GM12874 (cell line): ENCODE data around the gene SULT2B1.

Experiments
- TF ChIP-seq, protein P1 (sequence below): IDR thresholded peaks from 2 replicates; pipeline ENCODE4 v1.5.1; 2011; ENCODE audit warnings: low read depth, mild to moderate bottlenecking, control low read depth, low read length, moderate library complexity; ENCODE audit not compliant: insufficient read depth

Gene SULT2B1

GRCh38 chr19:48516536-48516935 is 35.4 kb upstream of the SULT2B1 start:
- TF ChIP-seq, protein P1, sequence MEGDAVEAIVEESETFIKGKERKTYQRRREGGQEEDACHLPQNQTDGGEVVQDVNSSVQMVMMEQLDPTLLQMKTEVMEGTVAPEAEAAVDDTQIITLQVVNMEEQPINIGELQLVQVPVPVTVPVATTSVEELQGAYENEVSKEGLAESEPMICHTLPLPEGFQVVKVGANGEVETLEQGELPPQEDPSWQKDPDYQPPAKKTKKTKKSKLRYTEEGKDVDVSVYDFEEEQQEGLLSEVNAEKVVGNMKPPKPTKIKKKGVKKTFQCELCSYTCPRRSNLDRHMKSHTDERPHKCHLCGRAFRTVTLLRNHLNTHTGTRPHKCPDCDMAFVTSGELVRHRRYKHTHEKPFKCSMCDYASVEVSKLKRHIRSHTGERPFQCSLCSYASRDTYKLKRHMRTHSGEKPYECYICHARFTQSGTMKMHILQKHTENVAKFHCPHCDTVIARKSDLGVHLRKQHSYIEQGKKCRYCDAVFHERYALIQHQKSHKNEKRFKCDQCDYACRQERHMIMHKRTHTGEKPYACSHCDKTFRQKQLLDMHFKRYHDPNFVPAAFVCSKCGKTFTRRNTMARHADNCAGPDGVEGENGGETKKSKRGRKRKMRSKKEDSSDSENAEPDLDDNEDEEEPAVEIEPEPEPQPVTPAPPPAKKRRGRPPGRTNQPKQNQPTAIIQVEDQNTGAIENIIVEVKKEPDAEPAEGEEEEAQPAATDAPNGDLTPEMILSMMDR, result no peak

DNA sequence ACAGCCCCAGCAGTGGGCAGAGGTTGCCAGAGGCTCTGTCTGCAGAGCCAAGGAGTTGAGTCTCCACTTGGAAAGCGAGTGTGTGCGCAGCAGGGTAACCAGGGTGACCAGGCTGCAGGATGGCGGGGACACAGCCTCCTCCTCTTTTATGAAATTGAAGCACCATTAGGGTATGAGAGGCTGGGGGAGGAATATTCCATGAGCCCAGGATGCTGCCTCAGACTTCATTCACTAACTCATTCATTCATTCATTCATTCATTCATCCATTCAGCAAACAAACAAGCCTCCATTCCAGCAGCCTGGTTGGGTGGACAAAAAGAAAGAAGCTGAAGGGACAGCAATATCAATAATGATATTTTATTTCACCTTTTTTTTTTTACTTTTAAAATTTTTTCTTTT is 33.8 kb upstream of the SULT2B1 start:
- TF ChIP-seq, protein P1, result no peak

- TF ChIP-seq, protein P1, result no peak
These were observed 31.8 kb upstream of the SULT2B1 start for GRCh38 chr19:48520134-48520533.

GRCh38 chr19:48524221-48524620 is 27.8 kb upstream of the SULT2B1 start:
- TF ChIP-seq, protein P1, result no peak

- TF ChIP-seq, protein P1, result no peak
These were observed 27.2 kb upstream of the SULT2B1 start for GRCh38 chr19:48524732-48525131.

GRCh38 chr19:48529156-48529555 is 22.8 kb upstream of the SULT2B1 start:
- TF ChIP-seq, protein P1, result no peak

GRCh38 chr19:48530066-48530720 is 21.8 kb upstream of the SULT2B1 start:
- TF ChIP-seq, protein P1, result no peak
